AML-193 (cell line): Measurements from ENCODE around the gene ENO1.
A peak's percentile ranks its signal among the peaks of the same experiment; 100 is the strongest.
"Not testable (repeated sequence)": the region's sequence is repeated elsewhere in the genome, so short reads cannot be mapped to it uniquely, and the experiment has no call there.

ENCODE experiments used
- DNase-seq, 2 experiments: peaks; one replicate each; lab custom pipeline; 2025; lab: John Stamatoyannopoulos, UW

ENO1 gene

DNA sequence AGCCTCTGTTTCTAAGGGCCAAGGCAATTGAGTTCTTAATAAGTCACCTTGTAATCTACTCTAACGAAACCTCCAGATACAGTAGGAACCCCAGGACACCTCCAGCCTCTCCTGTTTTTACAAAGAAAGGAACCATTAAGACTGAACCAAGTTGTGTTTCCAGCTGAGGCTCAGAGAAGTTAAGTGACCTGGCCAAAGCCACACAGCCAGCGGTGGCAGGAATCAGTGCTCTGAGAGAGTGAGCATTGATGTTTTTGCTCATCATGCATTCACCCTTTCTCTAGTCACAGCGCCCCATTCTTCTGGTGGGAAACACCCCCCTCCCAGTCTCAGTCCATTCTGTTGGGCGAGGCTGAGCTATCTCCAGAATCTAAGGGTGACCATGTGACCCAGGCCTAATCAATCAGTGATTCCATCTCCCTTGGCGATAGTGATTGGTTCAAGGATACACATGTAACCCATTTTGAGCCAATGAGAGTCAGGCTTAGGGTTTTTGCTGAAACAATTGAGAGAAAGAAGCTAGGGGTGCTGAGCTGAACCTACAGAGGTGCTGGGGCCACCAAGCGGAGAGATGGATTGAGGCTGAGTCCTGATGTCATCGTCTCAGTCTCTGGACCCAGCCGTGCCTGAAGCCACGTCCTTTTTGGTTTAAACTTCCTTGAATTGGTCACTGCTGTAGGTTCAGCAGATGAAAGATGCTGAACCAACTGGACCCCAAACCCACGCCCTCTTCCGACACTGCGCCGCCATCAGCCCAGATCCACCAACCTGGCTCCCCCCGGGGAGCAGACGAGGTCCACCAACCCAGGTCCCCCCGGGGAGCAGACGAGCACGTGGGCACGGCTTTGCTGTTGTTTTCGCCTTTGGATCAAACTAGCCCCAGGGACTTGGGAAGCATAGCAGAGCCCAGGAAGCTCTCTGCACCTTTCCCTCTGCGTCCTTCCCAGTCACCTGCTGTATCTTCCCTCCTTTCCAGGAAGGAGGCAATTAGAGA, 33.1 kb downstream of the ENO1 start:
- no peak for DNase-seq

DNA sequence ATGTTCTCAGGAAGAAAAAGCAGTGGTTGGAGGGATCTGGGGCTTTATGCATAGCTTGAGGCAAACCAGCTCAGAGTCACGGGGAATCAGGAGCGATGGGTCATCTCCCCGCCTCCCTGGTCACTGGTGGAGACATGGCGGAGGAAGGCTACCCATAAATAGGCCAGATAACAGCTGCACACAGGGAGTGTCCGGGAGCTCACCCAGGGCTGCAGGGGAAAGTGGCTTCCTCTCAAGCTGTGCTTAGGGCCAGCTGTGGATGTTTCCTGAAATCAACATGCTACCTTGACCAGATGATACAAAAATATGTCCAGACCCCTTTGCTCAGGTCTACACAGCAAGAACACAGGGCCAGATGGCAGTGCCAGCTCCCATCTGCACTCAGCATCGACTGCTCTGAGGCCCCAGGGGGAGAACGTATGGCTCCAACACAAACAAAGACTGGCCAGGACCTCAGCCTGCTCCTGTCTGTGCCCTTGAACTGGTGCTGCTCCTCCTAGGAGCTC, 33.9 kb downstream of the ENO1 start:
- no peak for DNase-seq

GRCh38 chr1:8841395-8841794, 37.1 kb downstream of the ENO1 start:
- no peak for DNase-seq

GRCh38 chr1:8839990-8840389, 38.5 kb downstream of the ENO1 start:
- no peak for DNase-seq

- DNase-seq, result no peak
These were observed 42.4 kb downstream of the ENO1 start for GRCh38 chr1:8835941-8836643.

- DNase-seq, result no peak
These were observed 47.1 kb downstream of the ENO1 start for GRCh38 chr1:8831340-8831739.

- DNase-seq, result not testable (repeated sequence)
These were observed 47.8 kb downstream of the ENO1 start for GRCh38 chr1:8830732-8831131.

DNA sequence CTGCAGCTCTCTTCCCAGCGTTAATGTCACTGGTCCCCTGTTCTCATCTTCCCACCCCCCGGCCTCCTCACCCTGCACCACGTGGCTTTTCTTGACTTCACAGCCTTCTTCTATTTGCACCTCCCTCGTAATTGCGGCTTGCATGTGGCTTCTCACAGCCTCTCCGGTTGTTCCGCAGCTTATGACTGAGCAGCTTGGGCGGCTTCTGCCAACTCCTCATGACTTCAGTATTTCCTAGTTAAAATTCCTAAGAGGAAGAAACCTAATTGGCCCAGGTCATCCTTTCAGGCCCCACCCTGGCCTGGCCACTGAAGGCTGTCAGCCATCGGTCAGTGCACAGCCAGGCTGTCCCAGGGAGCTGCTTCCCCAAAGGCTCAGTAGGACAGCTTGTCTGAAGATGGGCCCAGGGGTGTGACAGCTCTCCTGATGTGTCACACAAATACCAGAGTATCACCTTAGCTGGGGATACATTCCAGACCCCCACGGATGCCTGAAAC, 52.5 kb downstream of the ENO1 start:
- DNase-seq, result no peak

GRCh38 chr1:8823295-8823664, 55.2 kb downstream of the ENO1 start:
- no peak for DNase-seq

DNA sequence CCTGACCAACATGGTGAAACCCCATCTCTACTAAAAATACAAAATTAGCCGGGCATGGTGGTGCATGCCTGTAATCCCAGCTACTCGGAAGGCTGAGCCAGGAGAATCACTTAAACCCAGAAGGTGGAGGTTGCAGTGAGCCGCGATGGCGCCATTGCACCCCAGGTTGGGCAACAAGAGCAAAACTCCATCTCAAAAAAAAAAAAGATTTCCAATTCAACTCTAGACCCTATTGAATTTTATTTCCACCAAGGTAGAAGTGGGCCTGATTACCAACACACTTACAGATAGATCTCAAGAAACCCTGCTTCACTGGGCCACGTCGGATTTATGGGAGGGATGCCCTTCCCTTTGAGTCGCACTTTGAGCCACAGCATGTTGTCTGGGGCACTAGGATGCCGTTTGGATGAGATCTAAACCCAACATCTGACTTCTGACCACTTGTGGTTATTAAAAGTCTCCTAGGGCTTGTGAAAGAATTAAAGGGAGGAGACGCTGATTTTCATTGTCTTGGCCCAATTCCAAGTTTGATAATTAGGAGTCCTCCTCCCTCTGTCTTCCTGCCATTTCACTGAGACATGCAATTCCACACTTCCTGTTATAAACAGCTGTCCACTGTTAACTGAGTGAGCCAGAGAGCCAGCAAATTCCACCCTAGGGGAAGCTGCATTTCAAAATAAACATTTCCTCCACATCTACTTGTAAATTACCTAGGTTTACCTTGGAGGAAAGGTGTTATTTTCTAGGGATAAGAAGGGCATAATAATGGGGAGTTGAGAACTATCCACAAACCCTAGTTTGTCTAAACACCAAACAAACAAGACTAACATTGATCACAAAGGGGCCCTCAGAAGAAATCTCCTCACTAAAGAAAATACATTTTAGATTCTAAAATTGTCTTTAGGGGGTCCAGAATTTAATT, 55.9 kb downstream of the ENO1 start:
- no peak for DNase-seq

DNA sequence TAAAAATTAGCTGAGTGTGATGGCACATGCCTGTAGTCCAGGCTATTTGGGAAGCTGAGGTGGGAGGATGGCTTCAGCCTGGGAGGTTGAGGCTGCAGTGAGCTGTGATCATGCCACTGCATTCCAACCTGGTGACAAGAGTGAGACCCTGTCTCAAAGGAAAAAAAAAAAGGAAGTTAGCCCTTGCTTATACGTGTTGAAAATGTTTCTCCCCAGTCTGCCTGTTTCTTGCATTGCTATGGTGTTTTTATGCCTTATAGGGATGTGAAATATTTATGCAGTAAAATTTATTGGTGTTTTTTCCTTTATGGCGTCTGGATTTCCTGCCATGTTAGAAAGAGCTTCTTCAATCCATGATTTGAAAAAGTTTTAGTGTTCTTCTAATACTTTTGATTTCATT, 57.4 kb downstream of the ENO1 start:
- DNase-seq, result no peak

GRCh38 chr1:8818789-8819188, 59.7 kb downstream of the ENO1 start:
- DNase-seq, result not testable (repeated sequence)

- peak in 1 of 2 experiments; percentile 54 for DNase-seq
These were observed 60.1 kb downstream of the ENO1 start for GRCh38 chr1:8818325-8818775.

GRCh38 chr1:8817412-8818324, 60.8 kb downstream of the ENO1 start, which contains the start of gene RERE:
Gene RERE (minus strand): TSS chr1:8817640.
- DNase-seq, result peak; percentile 72 to 78

GRCh38 chr1:8816831-8817411, 61.6 kb downstream of the ENO1 start:
- peak in 1 of 2 experiments; percentile 37 for DNase-seq

DNA sequence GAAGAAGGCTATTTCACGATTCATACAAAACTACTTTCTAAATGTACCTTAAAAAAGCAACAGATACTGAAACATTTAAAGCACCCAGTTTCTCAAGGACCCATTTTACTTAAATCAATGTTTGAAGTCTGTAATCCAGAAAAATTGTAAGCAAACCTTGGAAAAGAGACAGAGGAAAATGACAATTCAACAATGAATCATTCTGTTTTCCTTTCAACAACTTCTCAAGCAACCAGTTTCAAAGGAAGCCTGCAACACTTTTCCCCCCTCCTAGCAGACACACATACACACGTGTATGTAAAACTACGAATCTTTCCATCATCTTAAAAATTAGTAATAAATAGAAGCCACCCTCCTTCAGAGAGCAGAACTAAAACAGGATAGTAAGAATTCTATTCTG, 62.2 kb downstream of the ENO1 start:
- DNase-seq, result no peak

GRCh38 chr1:8815582-8816151, 62.8 kb downstream of the ENO1 start:
- no peak for DNase-seq

DNA sequence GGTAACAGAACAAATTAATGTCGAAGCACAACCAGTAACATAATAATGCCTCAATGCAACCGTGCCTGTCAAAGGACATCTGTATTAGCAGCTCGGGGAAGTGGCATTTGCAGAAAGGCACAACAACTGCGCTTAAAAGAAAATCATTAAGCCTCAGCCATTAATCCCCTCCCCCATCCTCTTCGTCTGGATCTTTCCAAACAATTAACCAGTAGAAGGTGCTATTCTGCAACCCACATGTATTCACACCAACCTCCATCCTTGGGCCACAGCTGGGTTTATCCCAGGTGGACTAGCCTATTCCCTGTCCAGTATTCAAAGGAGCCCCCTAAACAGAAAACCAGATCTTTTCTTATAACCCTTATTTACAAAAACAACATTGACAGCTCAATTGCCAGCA, 63.6 kb downstream of the ENO1 start:
- no peak for DNase-seq

DNA sequence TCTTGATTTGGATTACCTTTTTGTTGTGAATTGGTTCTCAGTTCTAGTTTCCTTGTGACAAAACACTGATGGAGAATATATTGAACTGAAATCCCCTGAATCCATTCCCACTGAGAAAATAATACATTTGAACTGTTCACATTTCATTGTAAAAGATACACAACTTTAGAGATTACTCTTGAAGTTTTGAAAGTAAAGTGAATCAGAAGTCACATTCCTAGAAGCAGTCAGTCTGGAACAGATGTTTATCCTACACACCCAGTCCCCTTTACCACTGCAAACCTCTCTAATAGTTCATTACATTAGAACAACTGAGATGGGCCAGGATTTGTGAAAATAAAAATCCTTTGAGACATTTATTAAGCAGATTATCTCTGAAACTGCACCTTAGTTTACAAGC, 64.5 kb downstream of the ENO1 start:
- DNase-seq, result no peak
